Motor neuron (in vitro differentiated cells): ENCODE measurements around the gene NUP62. TPM values are rescaled to one million over a fixed set of nuclear protein-coding genes. Genes with fewer than 3 reads are reported as not detected.
A peak's percentile ranks its signal among the peaks of the same experiment; 100 is the strongest.
"Not testable (repeated sequence)": the region's sequence is repeated elsewhere in the genome, so short reads cannot be mapped to it uniquely, and the experiment has no call there.

Source experiments
- ATAC-seq, 8 experiments: fragments of 200-7000 bp; cut with Tn5 transposase; replicated peaks in 6 of 8; 2 replicates each; pipeline ENCODE4 v1.8.0; 2021; ENCODE audit warnings: mild to moderate bottlenecking in 8 of 8, moderate library complexity in 8 of 8
- H3K27ac ChIP-seq, 2 donors: fragments of 250-450 bp; sonication (Bioruptor Pico); 2 replicates each; pipeline ENCODE4 v1.9.0; 2021; ENCODE audit warnings: antibody characterized with exemption in 2 of 2, mild to moderate bottlenecking in 2 of 2, moderate library complexity in 1 of 2
- H3K4me1 ChIP-seq, 2 donors: fragments of 250-450 bp; sonication (Bioruptor Pico); replicated peaks in 1 of 2; 2 replicates each; pipeline ENCODE4 v1.6.1; 2021; ENCODE audit warnings: antibody characterized with exemption in 2 of 2, mild to moderate bottlenecking in 2 of 2, moderate library complexity in 1 of 2
- H3K4me3 ChIP-seq, 5 donors: fragments of 250-450 bp; sonication (Bioruptor Pico); 2 replicates each; pipeline ENCODE4 v1.9.0; 2021; ENCODE audit warnings: antibody characterized with exemption in 5 of 5, mild to moderate bottlenecking in 5 of 5, moderate library complexity in 4 of 5
- WGBS, 10 experiments: fragments of 450-650 bp; shearing (Covaris generic); methylation state at CpG; one replicate each; pipeline ENCODE4 v1.0.0; 2022; 5-methylcytosine and 5-hydroxymethylcytosine counted together
- in situ Hi-C, 9 experiments: fragments of 400-800 bp; cut with MboI; loops; one replicate each; pipeline ENCODE4 v1.15.0; 2021; ENCODE audit warnings: low sequenced_read_pairs in 9 of 9, low pct_unique_long_range_greater_than_20kb in 2 of 9; ENCODE audit not compliant: unreplicated experiment in 9 of 9
- total RNA-seq, 8 experiments: library from RNA; unstranded; fragments of 300-600 nt; gene quantifications; 2 replicates each; pipeline versions ENCODE4 v1.2.3 to v1.2.4, GENCODE V29; 2022

Gene NUP62
- total RNA-seq, 8 experiments from 2014 or later = 26.2 to 67.4 (median 31.6) TPM

DNA sequence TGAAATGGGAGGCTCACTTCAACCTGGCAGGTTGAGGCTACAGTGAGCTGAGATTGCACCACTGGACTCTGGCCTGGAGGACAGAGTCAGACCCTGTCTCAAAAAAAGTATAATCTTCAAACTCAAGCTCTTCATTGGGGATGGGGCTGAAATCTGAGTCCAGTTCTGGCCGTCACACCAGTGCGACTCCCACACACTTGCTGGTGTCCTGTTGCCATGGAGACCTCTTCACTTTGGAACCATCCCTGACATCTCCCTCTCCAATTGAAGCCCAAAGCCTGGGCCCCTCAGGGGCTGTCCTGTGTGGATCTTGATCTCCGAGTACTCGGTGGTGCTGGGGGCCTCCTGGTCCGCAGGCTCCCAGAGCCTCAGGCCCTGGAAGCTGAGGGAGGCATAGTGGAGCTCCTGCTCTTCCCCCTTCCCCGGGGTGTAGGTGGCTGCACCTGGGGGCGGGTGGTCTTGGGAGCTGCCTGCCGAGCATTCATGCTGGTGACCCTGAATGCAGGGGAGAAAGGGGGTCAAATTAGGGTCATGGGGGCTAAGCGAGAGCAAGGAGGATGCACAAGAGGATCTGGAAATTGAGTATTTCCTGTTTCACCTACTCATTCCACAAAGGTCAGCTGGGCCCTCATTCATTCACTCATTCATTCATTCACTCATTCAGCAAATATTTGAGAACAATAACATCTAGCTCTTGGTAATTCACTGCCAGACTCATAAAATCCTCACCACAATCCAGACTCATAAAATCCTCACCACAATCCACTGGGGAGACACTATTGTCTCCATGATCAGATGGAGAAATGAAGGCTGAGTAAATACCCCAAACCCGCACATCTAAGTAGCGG, 20.7 kb upstream of the NUP62 start:
- WGBS, 10 experiments = 0 to 92% (median 68%) methylated on average over 1 to 7 of the region's 11 CpGs; no CpG with 5 or more reads in 2 of the 10 experiments
- in situ Hi-C loops = loop anchor here in 2 of 9 experiments (25.0 kb wide), 1 partner anchor 187 kb away; no protein-coding TSS in a partner anchor
- no peak overlapping the region for H3K27ac ChIP-seq
- peak in 1 of 8 experiments; percentile 27 for ATAC-seq
- no peak overlapping the region for H3K4me3 ChIP-seq
- H3K4me1 ChIP-seq = peaks cover 13 to 20% of the 10 kb centered on the region in 2 donors

DNA sequence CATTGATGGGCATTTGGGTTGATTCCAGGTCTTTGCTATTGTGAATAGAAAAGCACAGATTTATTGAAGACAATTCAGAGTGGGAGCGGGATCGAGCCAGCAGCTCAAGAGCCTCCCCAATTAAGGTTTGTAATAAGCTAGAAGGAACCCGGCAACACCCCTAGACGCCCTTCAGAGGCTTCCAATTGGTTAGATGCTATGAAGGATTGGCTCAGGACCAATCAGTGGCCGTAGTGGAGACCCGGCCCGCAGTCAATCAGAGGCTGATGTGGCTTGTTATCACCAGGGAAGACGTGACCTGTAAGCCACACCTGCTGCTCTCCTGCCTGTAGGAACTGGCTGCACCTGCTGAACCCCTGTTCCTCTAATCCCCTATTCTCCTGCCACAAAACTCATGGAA, 17.1 kb upstream of the NUP62 start:
- in situ Hi-C loops = loop anchor here in 2 of 9 experiments (25.0 kb wide), 1 partner anchor 191 kb away; no protein-coding TSS in a partner anchor
- ATAC-seq = no peak
- no peak overlapping the region for H3K27ac ChIP-seq
- WGBS, 10 experiments = 50 to 100% (median 75%) methylated on average over 1 to 7 of the region's 8 CpGs; no CpG with 5 or more reads in 3 of the 10 experiments
- no peak overlapping the region for H3K4me3 ChIP-seq
- peaks cover 4 to 11% of the 10 kb centered on the region in 2 donors for H3K4me1 ChIP-seq

DNA sequence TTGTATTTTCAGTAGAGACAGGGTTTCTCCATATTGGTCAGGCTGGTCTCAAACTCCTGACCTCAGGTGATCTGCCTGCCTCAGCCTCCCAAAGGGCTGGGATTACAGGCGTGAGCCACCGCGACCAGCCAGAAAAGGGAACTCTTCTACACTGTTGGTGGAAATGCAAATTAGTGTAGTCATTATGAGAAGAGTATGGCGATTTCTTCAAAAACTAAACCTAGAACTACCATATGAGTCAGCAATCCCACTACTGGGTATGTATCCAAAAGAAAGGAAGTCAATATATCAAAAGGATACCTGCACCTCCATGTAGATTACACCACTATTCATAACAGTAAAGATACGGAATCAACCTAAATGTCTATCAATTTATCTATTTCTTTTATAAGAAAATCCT, 15.3 kb upstream of the NUP62 start:
- ATAC-seq, H3K4me1 ChIP-seq, H3K4me3 ChIP-seq, H3K27ac ChIP-seq: not testable (repeated sequence)
- WGBS, 10 experiments = 20 to 94% (median 90%) methylated on average over 1 to 5 of the region's 5 CpGs; no CpG with 5 or more reads in 5 of the 10 experiments
- in situ Hi-C loops = loop anchor here in 2 of 9 experiments (25.0 kb wide), 1 partner anchor 193 kb away; no protein-coding TSS in a partner anchor

DNA sequence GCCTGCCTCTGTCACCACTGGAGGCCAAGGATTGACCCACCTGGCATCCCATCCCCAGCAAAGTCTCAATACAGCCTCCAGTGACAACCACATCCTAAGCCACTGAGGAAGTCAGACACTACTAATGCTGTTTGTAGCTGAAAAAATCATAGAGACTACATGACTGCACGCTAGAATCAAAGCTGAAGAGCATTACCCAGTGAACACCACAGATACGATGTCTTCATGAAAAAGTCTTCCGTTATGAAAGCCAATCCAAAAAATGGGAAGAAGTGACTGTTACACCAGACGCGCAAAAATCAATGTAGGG, 11.1 kb upstream of the NUP62 start:
- in situ Hi-C loops = loop anchor here in 2 of 9 experiments (25.0 kb wide), 1 partner anchor 197 kb away; no protein-coding TSS in a partner anchor
- Histone ChIP-seq H3K4me1 (peaks cover 4 to 8% of the 10 kb centered on the region in 2 donors), H3K4me3 (no peak overlapping the region), H3K27ac (no peak overlapping the region)
- 76 to 100% (median 93%) methylated on average over 1 to 5 of the region's 5 CpGs; no CpG with 5 or more reads in 3 of the 10 experiments for WGBS, 10 experiments
- no peak for ATAC-seq

DNA sequence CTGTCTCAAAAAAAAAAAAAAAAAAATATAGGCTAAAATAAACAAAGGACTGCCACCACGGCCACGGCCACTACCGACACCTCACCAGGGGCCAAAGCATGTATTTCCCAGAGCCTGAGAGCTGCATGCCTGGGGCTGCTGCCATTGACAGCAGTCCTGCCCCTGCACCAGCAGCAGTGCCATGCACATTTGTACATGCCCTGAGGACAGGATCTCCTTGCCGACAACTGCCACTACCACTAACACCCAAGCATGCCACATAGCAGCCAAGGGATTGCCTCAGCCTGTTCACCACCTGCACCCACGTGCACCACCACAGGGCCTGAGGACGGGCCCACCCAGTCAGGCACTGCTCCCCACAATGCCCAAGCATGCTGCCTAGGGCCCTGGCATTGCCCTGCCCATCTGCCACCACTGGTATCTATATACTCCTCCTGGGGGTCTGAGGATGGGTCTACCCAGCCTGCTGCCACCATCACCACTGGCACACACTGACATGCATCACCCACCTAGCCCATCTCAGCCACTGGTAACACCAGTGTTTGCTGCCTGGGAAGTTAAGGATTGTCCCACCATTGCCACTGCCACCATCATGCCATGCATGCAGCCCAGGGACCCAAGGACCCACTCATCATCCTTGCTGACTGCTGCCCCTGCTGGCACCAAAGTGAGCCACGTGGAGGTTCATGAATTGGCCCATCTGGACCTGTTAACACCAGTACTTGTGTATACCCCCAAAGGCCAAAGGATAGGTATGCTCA, 10.6 kb upstream of the NUP62 start:
- no peak overlapping the region for H3K4me3 ChIP-seq
- no peak overlapping the region for H3K27ac ChIP-seq
- WGBS, 10 experiments = 50 to 89% (median 79%) methylated on average over 1 to 4 of the region's 7 CpGs; no CpG with 5 or more reads in 6 of the 10 experiments
- peaks cover 4 to 8% of the 10 kb centered on the region in 2 donors for H3K4me1 ChIP-seq
- peak in 1 of 8 experiments; percentile 2 for ATAC-seq
- in situ Hi-C loops = loop anchor here in 3 of 9 experiments (10.0 to 25.0 kb wide), 2 partner anchors 45 to 197 kb away; no protein-coding TSS in a partner anchor

DNA sequence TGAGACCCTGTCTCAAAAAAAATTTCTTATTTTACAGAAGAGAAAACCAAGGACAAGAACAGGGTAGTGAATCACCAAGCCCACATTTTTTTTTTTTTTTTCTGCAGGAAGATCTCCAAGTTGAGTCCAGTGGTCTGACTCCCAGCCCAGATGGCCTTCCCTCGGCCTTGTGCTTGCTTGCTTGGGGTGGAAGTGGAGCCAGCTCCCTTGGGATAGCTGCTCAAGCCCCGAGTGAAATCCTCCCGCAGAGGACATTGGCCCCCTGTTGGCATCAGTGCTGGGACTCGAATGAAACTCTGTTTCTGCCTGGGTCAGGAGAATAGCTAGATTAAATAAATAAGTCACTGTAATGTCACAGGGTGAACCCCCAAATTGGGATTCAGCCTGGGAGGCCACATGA, 9.4 kb upstream of the NUP62 start:
- no peak overlapping the region for H3K4me3 ChIP-seq
- peaks cover 4 to 8% of the 10 kb centered on the region in 2 donors for H3K4me1 ChIP-seq
- H3K27ac ChIP-seq = no peak overlapping the region
- no peak for ATAC-seq
- in situ Hi-C loops = loop anchor here in 3 of 9 experiments (10.0 to 25.0 kb wide), 2 partner anchors 46 to 199 kb away; no protein-coding TSS in a partner anchor
- WGBS, 10 experiments = 0 to 100% (median 84%) methylated on average over 1 to 3 of the region's 4 CpGs; no CpG with 5 or more reads in 6 of the 10 experiments

DNA sequence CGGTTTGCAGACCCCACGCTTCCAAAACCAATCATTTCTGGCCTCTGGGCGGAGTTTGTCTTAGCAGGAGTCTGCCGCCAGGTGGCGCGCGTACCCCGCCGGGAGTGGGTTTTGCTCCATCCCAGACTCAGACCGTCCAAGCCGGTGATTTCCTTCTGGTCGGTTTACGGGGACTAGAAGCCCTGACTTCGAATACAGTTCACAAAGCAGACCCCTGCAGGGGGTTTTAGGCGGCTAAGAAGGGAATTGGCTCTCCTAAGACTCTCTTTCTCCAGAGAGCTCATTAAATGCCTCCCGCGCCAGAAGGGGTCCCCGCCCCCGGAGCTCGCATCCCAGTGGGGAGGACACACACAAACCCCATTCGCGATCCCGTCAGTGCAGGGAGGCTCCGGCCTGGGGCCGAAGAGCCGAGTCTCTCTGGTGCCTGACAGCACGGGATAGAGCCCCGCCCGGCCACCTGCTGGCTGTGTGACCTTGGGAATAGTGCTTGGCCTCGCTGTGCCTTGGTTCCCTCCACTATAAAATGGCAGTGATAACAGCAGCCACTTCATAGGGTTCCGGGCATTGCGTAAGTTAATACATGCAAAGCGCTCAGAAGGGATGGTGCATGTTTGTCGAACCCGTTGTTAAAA, 8.6 kb upstream of the NUP62 start:
- peak; percentile 67 to 91 (median 76) for ATAC-seq
- Histone ChIP-seq H3K27ac (no peak overlapping the region), H3K4me3 (peak overlapping the region in 1 of 5 donors; percentile 17), H3K4me1 (peaks cover 4 to 8% of the 10 kb centered on the region in 2 donors)
- WGBS, 10 experiments = 0 to 55% (median 15%) methylated on average over 2 to 7 of the region's 35 CpGs; no CpG with 5 or more reads in 6 of the 10 experiments
- in situ Hi-C loops = loop anchor here in 3 of 9 experiments (10.0 to 25.0 kb wide), 2 partner anchors 47 to 199 kb away; no protein-coding TSS in a partner anchor

DNA sequence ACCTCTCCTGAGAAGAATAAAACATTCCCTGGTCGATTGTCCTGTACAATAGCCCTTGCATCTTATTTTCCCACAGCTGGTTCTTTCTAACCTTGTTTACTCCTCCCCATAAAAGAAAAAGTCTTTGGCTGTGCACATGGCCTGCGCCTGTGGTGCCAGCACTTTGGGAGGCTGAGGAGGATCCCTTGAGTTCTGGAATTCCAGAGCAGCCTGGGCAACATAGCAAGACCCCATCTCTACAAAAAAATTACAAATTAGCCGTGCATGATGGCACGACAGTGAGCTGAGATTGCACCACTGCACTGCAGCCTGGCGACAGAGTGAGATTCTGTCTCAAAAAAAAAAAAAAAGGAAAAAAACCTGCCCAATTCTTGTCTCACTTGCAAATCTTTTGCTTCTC, 7.2 kb upstream of the NUP62 start:
- H3K4me3 ChIP-seq = no peak overlapping the region
- in situ Hi-C loops = loop anchor here in 3 of 9 experiments (10.0 to 25.0 kb wide), 2 partner anchors 48 to 201 kb away; no protein-coding TSS in a partner anchor
- ATAC-seq = peak in 2 of 8 experiments; percentile 2 to 3
- no peak overlapping the region for H3K27ac ChIP-seq
- WGBS, 10 experiments = 18 to 96% (median 65%) methylated on average over 2 to 5 of the region's 5 CpGs; no CpG with 5 or more reads in 1 of the 10 experiments
- peaks cover under 1 to 3% of the 10 kb centered on the region in 2 donors for H3K4me1 ChIP-seq

DNA sequence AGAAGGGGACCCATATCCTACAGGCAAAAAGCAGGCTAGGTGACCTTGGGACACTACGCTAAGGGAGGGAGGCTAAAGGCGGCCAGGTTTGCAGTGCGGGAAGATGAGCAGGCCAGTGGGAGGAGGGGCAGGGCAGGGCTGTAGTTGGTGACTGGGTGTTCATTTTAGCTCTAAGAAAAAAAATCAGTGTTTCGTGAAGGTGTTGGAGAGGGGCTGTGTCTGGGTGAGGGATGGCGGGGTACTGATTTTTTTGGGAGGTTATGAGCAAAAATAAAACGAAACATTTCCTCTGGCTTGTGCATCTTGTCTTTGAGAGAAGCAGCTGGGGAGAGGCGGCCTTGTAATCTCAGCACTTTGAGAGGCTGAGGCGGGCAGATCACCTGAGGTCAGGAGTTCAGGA, 4.3 kb upstream of the NUP62 start:
- Histone ChIP-seq H3K4me3 (no peak overlapping the region), H3K4me1 (peaks cover 4 to 10% of the 10 kb centered on the region in 2 donors), H3K27ac (no peak overlapping the region)
- in situ Hi-C loops = loop anchor here in 3 of 9 experiments (10.0 to 25.0 kb wide), 2 partner anchors 51 to 204 kb away; no protein-coding TSS in a partner anchor
- no peak for ATAC-seq
- 80 to 100% (median 93%) methylated on average over 1 to 8 of the region's 8 CpGs; no CpG with 5 or more reads in 4 of the 10 experiments for WGBS, 10 experiments

DNA sequence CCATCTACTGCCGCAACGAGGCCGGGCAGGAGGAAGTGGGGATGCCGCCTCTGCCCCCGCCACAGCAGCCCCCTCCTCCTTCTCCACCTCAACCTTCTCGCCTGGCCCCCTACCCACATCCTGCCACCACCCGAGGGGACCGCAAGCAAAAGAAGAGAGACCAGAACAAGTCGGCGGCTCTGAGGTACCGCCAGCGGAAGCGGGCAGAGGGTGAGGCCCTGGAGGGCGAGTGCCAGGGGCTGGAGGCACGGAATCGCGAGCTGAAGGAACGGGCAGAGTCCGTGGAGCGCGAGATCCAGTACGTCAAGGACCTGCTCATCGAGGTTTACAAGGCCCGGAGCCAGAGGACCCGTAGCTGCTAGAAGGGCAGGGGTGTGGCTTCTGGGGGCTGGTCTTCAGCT, 3.4 kb upstream of the NUP62 start:
- H3K27ac ChIP-seq = no peak overlapping the region
- ATAC-seq = no peak
- H3K4me1 ChIP-seq = peaks cover 13 to 18% of the 10 kb centered on the region in 2 donors
- in situ Hi-C loops = loop anchor here in 3 of 9 experiments (10.0 to 25.0 kb wide), 2 partner anchors 52 to 205 kb away; no protein-coding TSS in a partner anchor
- WGBS, 10 experiments = 79 to 97% (median 93%) methylated on average over 2 to 10 of the region's 25 CpGs; no CpG with 5 or more reads in 6 of the 10 experiments
- H3K4me3 ChIP-seq = no peak overlapping the region

DNA sequence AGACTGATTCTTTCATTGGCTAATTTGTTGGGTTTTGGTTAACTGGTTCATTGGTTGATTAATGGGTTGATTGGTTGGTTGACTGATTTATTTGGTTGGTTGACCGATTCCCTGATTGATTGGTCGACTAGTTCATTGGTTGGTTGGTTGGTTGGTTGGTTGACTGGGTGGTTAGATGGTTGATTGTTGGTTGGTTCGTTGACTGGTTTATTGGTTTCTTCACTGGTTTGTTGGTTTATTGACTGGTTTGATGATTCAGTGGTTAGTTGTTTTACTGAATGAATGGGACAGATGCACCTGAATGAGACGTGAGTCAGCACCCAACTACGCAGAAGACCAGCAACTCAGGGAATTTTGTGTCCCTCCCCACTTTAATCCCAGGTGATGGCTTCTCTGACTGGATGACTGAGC, 2.7 kb upstream of the NUP62 start:
- 80 to 100% (median 95%) methylated on average over 1 to 5 of the region's 5 CpGs; no CpG with 5 or more reads in 4 of the 10 experiments for WGBS, 10 experiments
- H3K4me3 ChIP-seq = peak overlapping the region in 3 of 5 donors; percentile 4 to 98 (median 80)
- no peak for ATAC-seq
- H3K4me1 ChIP-seq = peaks cover 18 to 22% of the 10 kb centered on the region in 2 donors
- H3K27ac ChIP-seq = no peak overlapping the region
- in situ Hi-C loops = loop anchor here in 3 of 9 experiments (10.0 to 25.0 kb wide), 2 partner anchors 53 to 205 kb away; no protein-coding TSS in a partner anchor
